Cardiac muscle cell (in vitro differentiated cells and primary cell): ENCODE measurements around the gene SLC25A42. TPM values are rescaled to one million over a fixed set of nuclear protein-coding genes. Genes with fewer than 3 reads are reported as not detected.
A peak's percentile ranks its signal among the peaks of the same experiment; 100 is the strongest.
"Not testable (repeated sequence)": the region's sequence is repeated elsewhere in the genome, so short reads cannot be mapped to it uniquely, and the experiment has no call there.

Experiments
- DNase-seq, 2 donors: peaks; one replicate each; pipeline versions ENCODE4 v3.0.0 to v3.0.0-alpha.2; 2010 to 2017; ENCODE audit warnings: low read depth in 1 of 2, low spot score in 1 of 2
- H3K27ac ChIP-seq: fragments of 200-600 bp; sonication (generic); 2 replicates; pipeline ENCODE4 v1.5.1; 2016
- H3K27me3 ChIP-seq: fragments of 200-600 bp; sonication (generic); 2 replicates; pipeline ENCODE4 v1.6.0; 2016; ENCODE audit warnings: control low read depth
- H3K36me3 ChIP-seq: fragments of 200-600 bp; sonication (generic); 2 replicates; pipeline ENCODE4 v1.5.1; 2016; ENCODE audit warnings: control low read depth
- H3K4me1 ChIP-seq: fragments of 200-600 bp; sonication (generic); 2 replicates; pipeline ENCODE4 v1.8.1; 2017; ENCODE audit warnings: low read depth, mild to moderate bottlenecking, mixed run types
- H3K4me3 ChIP-seq: fragments of 200-600 bp; sonication (generic); 2 replicates; pipeline ENCODE4 v1.5.1; 2016; ENCODE audit warnings: mild to moderate bottlenecking
- H3K9me3 ChIP-seq: fragments of 200-600 bp; sonication (generic); 2 replicates; pipeline ENCODE4 v1.5.1; 2017; ENCODE audit warnings: low read depth, mild to moderate bottlenecking, control low read depth
- CTCF ChIP-seq: IDR thresholded peaks from 2 replicates; pipeline ENCODE4 v1.5.1; 2012; ENCODE audit warnings: low read depth, mild to moderate bottlenecking, low read length
- polyA plus RNA-seq: library from polyadenylated mRNA; unstranded; fragments of >200 nt; fragmentation: Nextera tagmentation; extraction: Ambion mirVana; gene quantifications from 2 replicates; pipeline ENCODE4 v1.2.1, GENCODE V29; 2016
- total RNA-seq: library from RNA; depleted of rRNA; stranded (reverse); fragments of >200 nt; gene quantifications from 2 replicates; pipeline ENCODE4 v1.2.3, GENCODE V29; 2016

SLC25A42 gene
- total and polyA plus RNA-seq, 2 experiments from 2014 or later: 30.4 to 31.3 TPM

GRCh38 chr19:19105365-19106055, 41.7 kb downstream of the SLC25A42 start:
- no peak for TF ChIP-seq CTCF
- peak overlapping the region; percentile 56 for H3K27ac ChIP-seq
- peak; percentile 84 to 86 for DNase-seq
- H3K9me3 ChIP-seq: no peaks in the 10 kb centered on the region
- peak overlapping the region; percentile 23 for H3K4me3 ChIP-seq
- no peaks in the 10 kb centered on the region for H3K36me3 ChIP-seq
- no peaks in the 10 kb centered on the region for H3K27me3 ChIP-seq
- H3K4me1 ChIP-seq: peaks cover 13% of the 10 kb centered on the region

GRCh38 chr19:19106056-19106551, 42.3 kb downstream of the SLC25A42 start:
- Histone ChIP-seq H3K4me3 (peak overlapping the region; percentile 23), H3K36me3 (no peaks in the 10 kb centered on the region), H3K27ac (peak overlapping the region; percentile 56), H3K9me3 (no peaks in the 10 kb centered on the region), H3K4me1 (peaks cover 14% of the 10 kb centered on the region), H3K27me3 (no peaks in the 10 kb centered on the region)
- TF ChIP-seq CTCF: no peak
- peak; percentile 21 to 56 for DNase-seq

DNA sequence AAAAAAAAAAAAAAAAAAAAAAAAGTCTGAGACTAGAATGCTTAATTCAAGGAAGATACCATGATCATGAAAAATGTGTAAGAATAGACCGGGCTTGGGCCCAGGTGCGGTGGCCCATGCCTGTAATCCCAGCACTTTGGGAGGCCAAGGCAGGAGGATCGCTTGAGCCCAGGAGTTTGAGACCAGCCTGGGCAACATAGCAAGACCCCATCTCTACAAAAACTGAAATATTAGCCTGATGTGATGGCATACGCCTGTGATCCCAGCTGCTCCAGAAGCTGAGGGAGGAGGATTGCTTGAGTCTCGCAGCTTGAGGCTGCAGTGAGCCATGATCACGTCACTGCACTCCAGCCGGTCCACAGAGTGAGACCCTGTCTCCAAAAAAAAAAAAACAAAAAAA, 43.1 kb downstream of the SLC25A42 start:
- not testable (repeated sequence) for DNase-seq, H3K27ac ChIP-seq, H3K9me3 ChIP-seq

DNA sequence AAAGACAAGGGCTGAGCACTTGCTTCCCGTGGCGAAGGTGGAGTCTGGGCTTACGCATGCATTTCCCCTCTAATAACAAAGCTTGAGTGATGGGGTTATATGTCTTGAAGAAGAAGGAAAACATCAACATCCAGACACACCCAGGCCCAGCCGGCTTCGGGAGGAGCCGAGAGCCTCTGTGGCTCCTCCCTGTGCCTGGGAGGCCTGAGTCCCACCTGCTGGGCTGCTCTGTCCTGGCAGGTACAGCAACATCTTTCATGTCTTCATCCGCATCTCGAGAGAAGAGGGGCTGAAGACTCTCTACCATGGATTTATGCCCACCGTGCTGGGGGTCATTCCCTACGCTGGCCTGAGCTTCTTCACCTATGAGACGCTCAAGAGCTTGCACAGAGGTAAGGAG, 43.9 kb downstream of the SLC25A42 start:
- H3K9me3 ChIP-seq: no peaks in the 10 kb centered on the region
- H3K36me3 ChIP-seq: no peaks in the 10 kb centered on the region
- no peak overlapping the region for H3K27ac ChIP-seq
- peaks cover 17% of the 10 kb centered on the region for H3K4me1 ChIP-seq
- H3K4me3 ChIP-seq: no peak overlapping the region
- TF ChIP-seq CTCF: no peak
- no peaks in the 10 kb centered on the region for H3K27me3 ChIP-seq
- DNase-seq: no peak

More for the DNA sequence above, 43.1 kb downstream of the SLC25A42 start:
- H3K4me1 ChIP-seq: peaks cover 14% of the 10 kb centered on the region
- not testable (repeated sequence) for H3K27me3 ChIP-seq, H3K4me3 ChIP-seq, H3K36me3 ChIP-seq

DNA sequence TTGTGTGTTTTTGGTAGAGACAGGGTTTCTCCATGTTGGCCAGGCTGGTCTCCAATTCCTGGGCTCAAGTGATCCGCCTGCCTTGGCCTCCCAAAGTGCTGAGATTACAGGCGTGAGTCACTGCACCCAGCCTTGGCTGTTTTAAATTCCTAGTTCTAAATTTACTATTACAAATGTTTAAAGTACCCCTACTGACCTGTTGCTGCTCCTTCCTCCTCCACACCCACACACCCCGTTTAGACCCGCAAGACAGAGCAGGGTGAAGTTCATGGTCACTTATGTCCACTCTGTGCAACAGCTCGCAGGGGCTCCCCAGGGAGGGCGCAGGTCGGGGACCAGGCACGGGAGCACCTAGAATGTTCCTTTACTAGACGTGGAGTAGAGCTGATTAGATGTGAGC, 45.8 kb downstream of the SLC25A42 start:
- peak in 1 of 2 donors; percentile 25 for DNase-seq
- no peaks in the 10 kb centered on the region for H3K36me3 ChIP-seq
- H3K4me1 ChIP-seq: peaks cover 26% of the 10 kb centered on the region
- no peak for TF ChIP-seq CTCF
- no peak overlapping the region for H3K4me3 ChIP-seq
- H3K9me3 ChIP-seq: no peaks in the 10 kb centered on the region
- no peak overlapping the region for H3K27ac ChIP-seq
- no peaks in the 10 kb centered on the region for H3K27me3 ChIP-seq

- peak; percentile 30 to 67 for DNase-seq
Measured at GRCh38 chr19:19110410-19111135, 46.8 kb downstream of the SLC25A42 start.

More at GRCh38 chr19:19110410-19111135, 46.8 kb downstream of the SLC25A42 start:
- no peaks in the 10 kb centered on the region for H3K9me3 ChIP-seq
- H3K36me3 ChIP-seq: no peaks in the 10 kb centered on the region
- H3K27me3 ChIP-seq: no peaks in the 10 kb centered on the region
- no peak overlapping the region for H3K27ac ChIP-seq
- no peak overlapping the region for H3K4me3 ChIP-seq
- peak; percentile 42 for TF ChIP-seq CTCF
- peaks cover 26% of the 10 kb centered on the region for H3K4me1 ChIP-seq
